Lower lobe of right lung (tissue), 2 donors: ENCODE results near the gene EGFL8. TPM values are rescaled to one million over a fixed set of nuclear protein-coding genes. Genes with fewer than 3 reads are reported as not detected.

Experiments used
- ATAC-seq, 2 donors: fragments of 200-7000 bp; cut with Tn5 transposase; one replicate each; pipeline ENCODE4 v1.9.1; 2020 to 2022; ENCODE audit warnings: mild to moderate bottlenecking in 2 of 2, moderate library complexity in 2 of 2
- DNase-seq: peaks from one replicate; pipeline ENCODE4 v3.0.0-alpha.2; 2020
- H3K27ac ChIP-seq: fragments of 200-600 bp; one replicate; pipeline ENCODE4 v1.8.0; 2022
- H3K27me3 ChIP-seq: fragments of 200-600 bp; one replicate; pipeline ENCODE4 v1.8.0; 2022; ENCODE audit warnings: low read depth
- H3K36me3 ChIP-seq: fragments of 200-600 bp; one replicate; pipeline ENCODE4 v1.8.0; 2022; ENCODE audit warnings: mild to moderate bottlenecking
- H3K4me1 ChIP-seq: fragments of 200-600 bp; one replicate; pipeline ENCODE4 v1.8.0; 2022
- H3K4me3 ChIP-seq: fragments of 200-600 bp; one replicate; pipeline ENCODE4 v1.8.0; 2022; ENCODE audit warnings: mild to moderate bottlenecking
- H3K9me3 ChIP-seq: fragments of 200-600 bp; one replicate; pipeline ENCODE4 v1.8.0; 2022
- CTCF ChIP-seq: fragments of 200-600 bp; IDR thresholded peaks from one replicate; pipeline ENCODE4 v1.8.0; 2022; ENCODE audit warnings: antibody characterized with exemption, mild to moderate bottlenecking
- intact Hi-C: fragments of 100-400 bp; cut with DNase I; formaldehyde crosslinking; loops from one replicate; pipeline ENCODE4 v1.11.0; 2022
- total RNA-seq: library from RNA; stranded (reverse); fragmentation: NEBNext Ultra II Directional; extraction: Animal tissue kit (Norgen Biotek cat#: 25700); gene quantifications from one replicate; pipeline ENCODE4 v1.2.1, GENCODE V29; 2021
- donor health status: DM: no; HTN: yes; CAD: no; lungs with severe emphysema.

Gene EGFL8
- total RNA-seq, 1 donor from 2014 or later = 13.4 TPM

GRCh38 chr6:32146687-32147086 is 17.7 kb upstream of the EGFL8 start:
- TF ChIP-seq CTCF = no peak
- ATAC-seq = no peak
- Histone ChIP-seq H3K9me3 (no peaks in the 10 kb centered on the region), H3K36me3 (no peaks in the 10 kb centered on the region), H3K27ac (no peak overlapping the region), H3K4me1 (no peaks in the 10 kb centered on the region), H3K27me3 (peaks cover 38% of the 10 kb centered on the region), H3K4me3 (no peak overlapping the region)
- intact Hi-C loops = no loop called here
- no peak for DNase-seq

DNA sequence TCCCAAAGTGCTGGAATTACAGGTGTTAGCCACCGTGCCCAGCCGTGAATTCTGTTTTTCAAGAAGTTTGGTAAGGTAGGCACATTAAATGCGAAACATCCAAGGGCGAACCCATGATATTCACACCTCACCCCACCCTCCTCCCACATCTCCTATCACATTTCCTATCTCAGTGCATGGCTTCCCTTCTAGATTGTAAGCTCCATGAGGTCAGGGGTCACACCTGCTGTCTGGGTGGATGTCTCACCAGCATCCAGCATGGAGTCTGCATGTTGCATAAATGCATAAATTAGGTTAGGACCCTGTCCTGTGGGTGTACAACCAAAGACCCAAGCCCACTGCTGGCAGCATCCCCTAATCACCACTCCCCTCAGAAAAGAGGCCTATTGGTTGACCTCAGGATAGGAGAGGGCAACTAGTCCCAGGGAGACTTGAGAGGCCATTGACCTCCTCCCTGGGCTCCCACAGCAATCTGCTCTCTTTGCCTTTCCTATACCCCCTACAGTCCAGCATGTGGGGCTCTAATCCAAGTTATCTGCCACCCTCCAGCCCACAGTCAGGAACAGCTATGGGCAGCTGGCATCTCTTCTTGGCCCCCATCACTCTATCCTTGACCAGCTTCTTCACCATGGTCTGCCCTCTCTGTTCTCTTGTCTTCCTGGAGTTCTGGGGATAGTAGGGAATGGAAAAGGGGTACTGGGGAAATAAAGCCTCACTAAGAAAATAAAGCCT is 16.8 kb upstream of the EGFL8 start:
- Histone ChIP-seq H3K36me3 (no peaks in the 10 kb centered on the region), H3K27ac (no peak overlapping the region), H3K4me3 (no peak overlapping the region), H3K4me1 (peaks cover 6% of the 10 kb centered on the region), H3K9me3 (no peaks in the 10 kb centered on the region), H3K27me3 (peaks cover 34% of the 10 kb centered on the region)
- DNase-seq (no peak), ATAC-seq (peak in 1 of 2 donors; percentile 17)
- intact Hi-C loops = no loop called here
- TF ChIP-seq CTCF = no peak

DNA sequence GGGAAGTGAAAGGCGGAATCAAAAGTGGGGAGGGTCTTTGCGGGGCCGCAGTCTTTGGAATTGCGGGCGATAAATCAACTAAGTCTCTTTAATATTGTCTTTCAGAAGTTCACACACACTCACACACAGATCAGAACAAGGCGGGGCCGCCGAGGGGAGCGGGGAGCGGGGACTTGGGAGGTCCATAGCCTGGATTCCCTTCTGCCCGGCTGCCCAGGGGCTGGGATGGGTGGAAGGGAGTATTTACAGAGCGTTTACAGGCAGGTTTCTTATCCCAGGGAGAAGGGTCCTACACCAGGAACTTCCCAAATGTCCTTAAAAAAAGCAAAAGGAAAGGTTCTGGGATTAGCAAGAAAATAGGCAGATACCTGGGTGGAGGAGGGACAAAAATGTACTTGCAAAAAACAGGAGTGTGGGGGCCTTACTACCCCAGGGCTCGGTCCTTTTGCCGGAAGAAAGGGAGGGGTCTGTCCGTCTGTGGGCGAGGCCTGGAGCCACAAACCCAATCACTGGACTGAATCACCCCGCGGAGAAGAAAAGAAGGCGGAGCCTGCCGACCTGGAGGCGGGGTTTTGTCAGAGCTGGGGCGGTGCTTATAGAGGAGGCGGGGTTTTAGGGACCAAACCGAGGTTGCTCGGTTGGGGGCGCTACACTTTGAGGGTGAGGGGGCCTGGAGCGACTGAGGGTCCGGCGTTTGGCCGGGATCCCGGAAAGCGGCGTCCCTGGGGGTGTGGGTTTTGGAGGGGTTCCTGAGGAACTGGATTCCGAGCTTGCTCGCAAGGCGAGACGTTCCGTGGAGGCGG is 15.9 kb upstream of the EGFL8 start:
- intact Hi-C loops = no loop called here
- Histone ChIP-seq H3K27me3 (peaks cover 40% of the 10 kb centered on the region), H3K27ac (no peak overlapping the region), H3K4me3 (peak overlapping the region; percentile 31), H3K36me3 (no peaks in the 10 kb centered on the region), H3K9me3 (no peaks in the 10 kb centered on the region), H3K4me1 (peaks cover 15% of the 10 kb centered on the region)
- ATAC-seq = peak; percentile 54 to 61
- peak; percentile 74 for DNase-seq
- TF ChIP-seq CTCF = peak; percentile 13

DNA sequence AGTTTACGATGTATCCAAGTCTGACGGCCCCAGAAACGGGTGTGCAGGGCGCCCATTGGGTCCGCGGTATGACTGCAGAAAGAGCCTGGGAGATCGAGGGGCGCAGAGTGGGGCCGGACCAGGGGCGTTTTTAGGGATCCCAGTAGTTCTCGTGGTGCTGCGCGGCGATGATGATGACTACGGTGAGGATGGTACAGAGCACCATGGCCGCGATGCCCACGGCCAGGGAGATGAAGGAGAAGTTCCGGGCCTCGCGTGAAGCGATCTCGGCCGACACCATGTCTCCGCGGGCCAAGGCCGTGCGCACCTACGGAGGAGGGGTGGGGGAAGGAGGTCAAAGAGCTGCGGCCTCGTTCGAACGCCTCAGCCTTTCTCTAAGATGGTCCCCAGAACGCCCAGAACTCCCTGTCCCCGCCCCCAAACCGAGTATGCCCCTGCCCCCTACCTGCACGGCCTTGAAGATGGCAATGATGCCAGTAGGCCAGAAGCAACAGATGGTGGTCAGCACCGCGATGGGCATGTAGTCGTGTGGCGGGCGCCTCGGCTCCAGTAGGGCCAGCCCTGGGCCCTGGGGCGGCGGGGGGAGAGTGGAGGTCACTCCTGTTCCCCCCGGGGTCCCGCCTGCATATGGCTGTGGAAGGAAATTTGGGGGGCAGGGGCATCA is 15.2 kb upstream of the EGFL8 start:
- no peak overlapping the region for H3K27ac ChIP-seq
- H3K4me1 ChIP-seq = peaks cover 21% of the 10 kb centered on the region
- ATAC-seq (no peak), DNase-seq (no peak)
- H3K9me3 ChIP-seq = no peaks in the 10 kb centered on the region
- H3K36me3 ChIP-seq = no peaks in the 10 kb centered on the region
- intact Hi-C loops = no loop called here
- peaks cover 40% of the 10 kb centered on the region for H3K27me3 ChIP-seq
- no peak for TF ChIP-seq CTCF
- peak overlapping the region; percentile 31 for H3K4me3 ChIP-seq

DNA sequence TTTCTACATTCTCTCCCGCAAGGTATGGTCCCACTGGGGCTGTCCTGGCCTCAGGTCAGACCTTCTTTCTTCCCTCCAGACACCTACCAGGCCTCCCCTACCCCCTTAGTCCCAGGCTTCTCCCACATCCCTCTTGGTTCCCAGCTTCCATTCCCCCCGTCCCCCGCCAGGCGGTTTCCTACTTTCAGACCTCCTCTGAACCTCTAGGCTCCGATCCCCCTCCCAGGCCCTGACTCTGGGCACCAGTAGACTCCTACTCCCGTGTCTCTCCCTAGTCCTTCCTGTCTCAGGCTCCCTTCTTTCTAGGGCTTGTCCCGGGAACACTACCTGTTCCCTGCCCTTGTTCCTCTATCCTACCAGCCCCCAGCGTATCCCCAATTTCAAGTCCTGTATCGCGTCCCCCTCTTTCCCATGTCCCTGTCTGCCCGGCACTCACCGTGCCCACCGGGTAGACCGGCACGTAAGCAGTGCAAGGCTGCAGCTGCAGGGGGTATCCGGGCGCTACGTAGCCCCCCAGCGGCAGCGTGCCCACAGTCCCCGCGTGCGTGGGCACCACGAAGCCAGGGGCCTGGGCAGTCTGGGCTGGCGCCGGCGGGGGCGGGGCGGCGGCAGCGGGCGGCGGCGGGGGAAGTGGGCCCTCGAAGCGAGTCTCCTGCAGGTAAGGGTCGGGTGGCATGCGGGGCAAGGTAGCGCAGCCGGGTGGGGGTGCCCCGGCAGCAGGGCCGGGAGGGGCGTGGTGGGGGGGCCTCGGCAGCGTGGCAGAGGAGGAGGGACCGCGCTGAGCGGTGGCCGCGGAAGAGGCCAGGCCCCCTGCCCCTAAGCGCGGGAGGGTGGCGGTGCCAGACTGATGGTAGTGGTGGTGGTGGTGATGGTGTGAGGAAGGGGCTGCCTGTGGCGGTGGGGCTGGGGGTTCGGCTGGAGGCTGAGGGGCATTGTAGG is 14.2 kb upstream of the EGFL8 start:
- no peaks in the 10 kb centered on the region for H3K9me3 ChIP-seq
- H3K27me3 ChIP-seq = peaks cover 40% of the 10 kb centered on the region
- ATAC-seq (no peak), DNase-seq (no peak)
- H3K4me3 ChIP-seq = no peak overlapping the region
- TF ChIP-seq CTCF = no peak
- intact Hi-C loops = no loop called here
- no peaks in the 10 kb centered on the region for H3K36me3 ChIP-seq
- peaks cover 26% of the 10 kb centered on the region for H3K4me1 ChIP-seq
- no peak overlapping the region for H3K27ac ChIP-seq
